Inferior parietal cortex (tissue), 1 donor: ENCODE measurements around the gene CAMK2D.

Experiments used
- DNase-seq: peaks from one replicate; pipeline ENCODE4 v3.0.0-alpha.2; 2016; ENCODE audit errors: extremely low spot score

The CAMK2D gene

DNA sequence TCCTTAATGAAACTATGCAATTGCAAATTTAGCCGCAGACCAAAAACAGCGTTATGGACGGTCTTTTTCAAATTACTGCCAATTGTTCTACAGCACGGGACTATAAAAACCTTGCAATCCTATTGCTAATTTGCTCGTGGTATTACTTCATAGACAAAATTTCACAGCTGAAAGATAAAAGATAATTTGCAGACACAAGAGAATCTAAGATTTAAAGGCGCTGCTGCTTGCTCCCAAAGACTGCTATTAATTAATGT is 1.4 kb upstream of the CAMK2D start:
- no peak for DNase-seq

DNA sequence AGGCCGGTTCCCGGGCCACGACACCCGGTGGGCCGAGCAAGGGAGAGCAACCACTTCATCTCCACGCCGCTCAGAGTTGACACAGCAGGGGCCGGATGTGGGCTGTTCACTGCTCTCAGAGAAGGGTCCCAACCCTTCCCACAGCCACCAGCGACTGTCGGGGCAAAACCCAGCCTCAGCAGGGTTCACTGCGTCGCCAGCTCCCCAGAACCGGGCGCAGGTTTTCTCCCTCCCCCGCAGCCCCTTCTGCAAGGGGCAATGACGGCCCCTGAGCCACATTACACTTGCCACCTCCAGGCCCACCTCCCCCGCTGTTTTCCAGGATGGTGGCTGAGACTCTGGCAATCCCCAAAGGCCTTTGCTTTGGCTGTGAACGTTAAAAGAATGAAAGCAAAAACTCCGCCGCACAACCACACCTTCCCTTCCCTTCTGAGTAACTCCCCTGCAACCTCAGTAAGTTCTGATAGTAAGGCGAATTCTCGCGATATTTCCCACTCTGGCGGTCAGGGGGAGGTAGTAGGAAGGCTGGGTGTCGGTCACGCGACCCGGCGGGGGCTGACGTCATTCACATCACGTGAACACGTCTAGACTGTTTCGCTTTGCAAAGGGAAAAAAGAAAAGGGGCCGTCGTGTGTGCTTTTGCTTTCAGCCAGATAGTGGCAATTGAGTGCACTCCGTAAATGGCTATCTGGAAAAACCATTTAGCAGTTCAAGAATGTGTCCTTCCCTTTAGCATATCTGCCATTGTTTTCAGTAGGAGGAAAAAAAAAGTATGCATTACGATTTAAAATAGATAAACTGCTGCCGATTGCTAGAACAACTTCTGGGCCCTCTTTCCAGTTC is 869 bp upstream of the CAMK2D start:
- peak; percentile 99 for DNase-seq

DNA sequence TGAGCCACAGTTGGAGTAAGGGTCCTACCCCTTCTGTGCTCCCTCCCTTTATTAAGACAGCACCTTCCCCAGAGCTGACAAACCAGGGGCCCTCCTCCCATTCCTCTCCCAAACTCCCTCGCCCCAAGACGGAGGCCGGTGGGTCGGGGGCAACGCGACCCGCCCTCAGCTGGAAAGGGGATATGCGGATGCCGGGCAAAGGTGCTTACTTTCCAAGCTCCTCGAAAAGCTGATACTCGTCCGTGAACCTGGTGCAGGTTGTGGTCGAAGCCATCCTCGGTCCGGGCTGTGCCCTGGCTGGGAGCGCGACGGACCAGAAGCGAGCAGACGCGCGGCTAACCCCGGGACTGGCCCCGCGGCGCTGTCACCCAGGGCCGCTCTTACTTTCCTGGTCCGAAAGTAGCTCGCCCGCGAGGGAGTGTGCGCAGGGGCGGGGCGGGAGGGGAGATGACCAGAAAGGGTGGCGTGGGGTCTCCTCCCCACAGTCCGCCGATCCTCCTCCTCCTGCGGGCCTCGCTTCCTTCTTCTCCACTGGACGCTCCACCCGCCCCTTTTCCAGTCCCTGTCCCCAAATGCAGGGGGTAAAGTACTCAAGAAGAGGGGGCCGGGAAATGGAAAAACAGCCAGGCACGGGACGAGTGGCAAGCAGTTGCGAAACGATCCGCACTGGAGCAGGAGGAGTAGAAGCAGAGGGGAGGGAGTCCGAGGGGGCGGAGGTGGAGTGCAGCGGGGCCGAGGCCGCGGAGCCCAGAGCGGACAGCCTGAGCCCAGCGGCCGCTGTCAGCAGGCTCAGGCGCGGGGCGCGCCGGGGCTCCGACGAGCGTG is 531 bp downstream of the CAMK2D start:
- peak; percentile 42 for DNase-seq

DNA sequence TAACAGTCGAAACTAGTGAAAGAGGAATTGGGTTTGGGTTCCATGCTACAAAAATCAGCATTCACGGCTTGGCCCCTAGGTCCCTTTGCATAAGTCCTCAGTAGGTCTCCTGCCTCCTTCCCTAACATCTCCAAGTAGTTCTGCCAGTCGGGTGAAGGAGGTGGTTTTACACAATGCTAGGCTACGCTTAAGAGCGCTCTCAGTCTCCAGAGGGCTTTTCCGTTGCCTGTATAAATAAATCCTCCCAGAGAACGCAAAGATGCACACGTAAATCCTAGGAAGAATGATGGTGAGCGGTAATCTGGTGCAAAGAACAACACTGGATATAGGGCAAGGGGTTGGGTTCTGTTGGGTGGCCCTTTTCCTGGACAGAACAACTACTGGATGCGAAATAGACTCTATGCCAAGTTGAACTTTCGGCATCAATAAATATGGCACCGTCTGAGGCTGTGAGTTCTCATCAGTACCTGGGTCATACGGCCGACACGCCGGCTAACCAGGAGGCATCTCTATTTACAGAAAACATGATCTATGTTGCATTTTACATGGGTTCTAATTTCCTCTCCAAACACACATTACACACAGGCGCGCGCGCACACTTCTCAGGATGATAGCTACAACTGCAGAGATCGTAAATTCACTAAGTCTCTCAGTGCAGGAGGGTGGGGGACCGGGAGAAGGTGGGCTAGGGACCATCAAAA is 1.3 kb downstream of the CAMK2D start:
- DNase-seq: peak; percentile 53

DNA sequence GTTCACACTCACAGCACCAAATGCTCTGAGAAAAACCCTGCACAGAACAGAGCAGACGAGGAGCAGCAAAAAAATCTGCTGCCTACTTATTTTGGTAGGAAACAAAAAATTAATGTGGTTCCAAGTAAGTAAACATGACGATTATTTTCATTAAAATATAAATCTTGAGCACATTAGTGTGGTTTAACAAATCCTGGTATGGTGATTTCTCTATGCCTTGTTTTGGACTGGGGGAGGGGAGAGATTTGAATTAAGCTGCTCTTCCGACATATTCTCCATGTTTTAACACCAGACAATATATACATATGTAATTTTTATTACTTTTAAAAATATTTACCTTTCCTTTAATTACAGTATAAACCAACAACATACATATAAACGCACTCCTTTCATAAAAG is 1.8 kb downstream of the CAMK2D start:
- peak; percentile 31 for DNase-seq

- DNase-seq: no peak
Observed at GRCh38 chr4:113758372-113758771, 3.2 kb downstream of the CAMK2D start.

- no peak for DNase-seq
Observed at GRCh38 chr4:113757486-113757885, 4.1 kb downstream of the CAMK2D start.

- DNase-seq: peak; percentile 46
Observed at GRCh38 chr4:113756005-113756410, 5.5 kb downstream of the CAMK2D start.

- no peak for DNase-seq
Observed at GRCh38 chr4:113750734-113751133, 10.8 kb downstream of the CAMK2D start.

DNA sequence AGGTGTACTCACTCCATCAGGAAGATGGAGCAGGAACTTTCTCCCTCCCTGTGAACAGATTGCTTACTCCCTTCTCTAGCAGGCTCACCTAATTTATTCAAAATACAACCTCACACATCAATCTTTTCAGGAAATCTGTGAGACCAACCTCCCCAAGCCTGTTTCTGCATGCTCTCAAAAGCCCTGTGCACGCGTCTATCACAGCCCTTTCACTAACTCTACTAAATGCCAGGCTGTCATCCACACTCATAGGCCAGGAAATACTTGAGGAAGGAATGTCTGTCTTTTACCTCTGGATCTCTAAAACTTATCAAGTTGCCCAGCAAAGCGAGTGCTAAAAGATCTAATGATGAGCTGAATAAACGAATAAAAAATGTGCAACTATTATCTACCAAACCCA is 11.2 kb downstream of the CAMK2D start:
- DNase-seq: no peak

DNA sequence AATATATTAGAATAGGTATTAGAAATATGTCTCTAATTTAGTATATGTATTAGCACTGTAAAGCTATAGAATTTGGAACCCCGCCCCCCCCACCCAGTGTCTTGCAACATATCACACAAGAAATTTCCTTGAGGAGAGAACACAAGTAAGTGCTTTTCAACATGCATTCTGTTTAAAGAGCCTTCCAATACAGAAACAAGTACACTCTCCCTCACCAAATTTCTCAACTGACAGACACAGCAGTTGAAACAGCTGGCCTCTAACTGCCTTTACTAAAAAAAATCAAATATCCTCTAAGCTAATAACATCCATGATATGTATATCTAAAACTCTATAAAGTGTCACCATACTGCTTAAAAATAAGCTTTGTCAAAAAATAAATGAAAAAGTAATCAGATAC is 12.4 kb downstream of the CAMK2D start:
- DNase-seq: no peak

DNA sequence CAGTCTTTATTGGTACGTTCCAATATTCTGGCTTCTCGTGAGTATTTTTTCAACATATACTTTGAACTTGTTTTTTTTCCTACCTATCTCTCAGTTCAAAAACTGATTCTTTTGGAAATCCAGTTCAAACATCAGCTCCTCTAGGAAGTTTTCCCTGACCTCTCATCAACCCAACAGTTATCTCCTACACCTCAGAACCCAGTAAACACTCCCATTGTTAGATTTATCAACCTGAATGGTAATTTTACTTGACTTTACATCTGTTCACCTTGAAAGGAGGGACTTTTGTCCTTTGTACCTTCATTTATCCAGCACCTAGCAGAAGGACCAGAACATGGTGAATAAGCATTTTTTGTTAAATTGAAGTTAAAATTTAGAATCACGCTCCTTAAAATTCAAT is 13.6 kb downstream of the CAMK2D start:
- DNase-seq: no peak

- no peak for DNase-seq
Observed at GRCh38 chr4:113745711-113746110, 15.8 kb downstream of the CAMK2D start.

DNA sequence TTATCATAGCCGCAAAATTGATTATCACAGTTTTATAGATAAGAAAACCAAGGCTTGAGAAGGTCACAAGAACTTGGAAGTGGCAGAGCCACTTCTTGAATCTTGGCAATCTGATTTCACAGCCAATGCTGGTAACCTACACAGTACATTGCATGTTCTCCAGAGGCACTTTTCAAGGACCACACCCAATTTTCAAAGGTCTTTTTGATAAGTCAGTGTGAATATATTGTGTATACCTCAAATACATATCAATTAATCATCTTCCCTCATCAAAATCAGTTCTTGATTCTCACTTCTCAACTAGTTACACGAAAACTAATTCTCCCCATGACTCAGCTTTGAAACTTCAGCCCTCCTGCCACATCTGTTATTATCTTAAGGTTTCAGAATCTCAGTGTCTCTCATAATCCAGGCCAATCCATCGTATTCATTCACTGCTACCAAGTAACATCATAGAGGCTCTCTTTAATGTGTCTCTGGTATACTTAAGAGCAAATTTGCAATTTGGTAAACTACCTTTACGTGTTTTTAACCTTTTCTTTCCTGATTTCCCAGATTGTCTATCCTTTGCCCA is 16.8 kb downstream of the CAMK2D start:
- no peak for DNase-seq

DNA sequence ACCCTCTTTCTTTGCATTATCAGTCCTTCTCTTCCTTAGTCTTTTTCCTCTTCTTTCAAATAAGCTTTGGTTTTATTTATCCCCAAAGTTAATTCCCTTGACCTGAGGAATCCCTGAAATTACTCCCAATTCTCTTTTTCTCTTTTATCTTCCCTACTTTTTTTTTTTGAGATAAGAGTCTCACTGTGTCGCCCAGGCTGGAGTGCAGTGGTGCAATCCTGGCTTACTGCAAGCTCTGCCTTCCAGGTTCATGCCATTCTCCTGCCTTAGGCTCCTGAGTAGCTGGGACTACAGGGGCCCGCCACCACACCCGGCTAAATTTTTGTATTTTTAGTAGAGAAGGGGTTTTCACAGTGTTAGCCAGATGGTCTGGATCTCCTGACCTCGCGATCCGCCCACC is 17.8 kb downstream of the CAMK2D start:
- no peak for DNase-seq

GRCh38 chr4:113742643-113743042 is 18.9 kb downstream of the CAMK2D start:
- DNase-seq: no peak

DNA sequence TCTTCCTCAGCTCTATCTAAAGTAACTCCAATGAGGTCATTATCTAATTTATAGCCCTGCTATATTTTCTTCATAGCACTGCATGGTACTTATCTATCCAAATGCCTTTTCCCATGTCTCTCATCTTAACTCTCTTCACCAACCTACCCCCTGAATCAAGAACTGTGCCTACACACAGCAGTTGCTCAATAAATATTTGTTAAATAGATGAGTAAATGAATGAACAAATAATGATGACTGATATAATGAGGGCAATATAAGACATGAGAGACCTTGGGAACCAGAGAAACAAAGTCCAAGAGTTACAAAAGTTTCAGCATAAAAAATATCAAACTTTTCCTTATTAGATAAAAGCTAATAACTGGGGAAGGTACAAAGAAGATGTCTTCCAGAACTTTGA is 19.6 kb downstream of the CAMK2D start:
- no peak for DNase-seq

GRCh38 chr4:113740857-113741379 is 20.6 kb downstream of the CAMK2D start:
- DNase-seq: no peak

DNA sequence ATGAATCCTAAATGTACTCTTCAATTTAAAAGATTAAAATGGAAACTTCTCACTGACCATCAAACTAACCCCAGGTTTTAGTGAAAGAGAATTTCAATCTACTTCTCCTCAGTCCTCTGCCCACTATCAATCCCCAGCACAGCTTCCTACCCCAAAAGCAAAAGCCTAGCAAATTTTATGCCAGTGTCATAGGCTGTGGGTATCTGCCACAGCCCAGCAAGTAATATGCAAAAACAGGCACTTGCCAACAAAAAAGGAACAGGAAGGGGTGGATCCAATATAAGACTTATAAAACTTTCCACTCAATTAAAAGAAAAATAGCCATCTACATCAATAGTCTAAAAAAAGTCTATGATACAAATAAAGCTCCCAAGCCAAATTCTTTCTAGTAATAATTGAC is 22.3 kb downstream of the CAMK2D start:
- DNase-seq: no peak

- no peak for DNase-seq
Observed at GRCh38 chr4:113738251-113738650, 23.3 kb downstream of the CAMK2D start.

DNA sequence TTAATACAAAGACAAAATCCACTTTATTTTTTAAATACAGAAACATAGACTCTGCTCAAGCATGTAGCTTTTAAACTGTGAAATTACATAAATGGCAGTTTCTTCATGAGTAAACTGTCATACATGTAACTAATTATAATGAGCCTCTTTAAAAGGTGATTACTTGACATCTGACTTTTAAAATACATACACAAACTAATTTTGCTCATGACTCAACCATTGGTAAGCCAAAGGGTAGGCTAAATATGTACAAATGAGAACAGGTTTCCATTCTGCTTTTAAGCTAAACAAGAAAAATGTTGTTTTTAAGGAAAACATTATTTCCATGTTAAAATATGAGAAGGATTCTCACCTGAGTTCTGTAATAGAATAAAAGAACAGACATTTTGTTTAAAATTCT is 27.9 kb downstream of the CAMK2D start:
- no peak for DNase-seq

- DNase-seq: no peak
Observed at GRCh38 chr4:113732967-113733527, 28.5 kb downstream of the CAMK2D start.
